ENCODE data around the gene KCNB1.

KCNB1 gene

GRCh38 chr20:49475292-49476015 is 7.0 kb downstream of the KCNB1 start:
- H3K14ac ChIP-seq (ENCODE audit: low read length) = no peak overlapping the region
- no peak overlapping the region for H3K23ac ChIP-seq (ENCODE audit: low read depth, low read length, poor library complexity)
- no peak overlapping the region for H3K4me3 ChIP-seq (ENCODE audit: low read length in 2 of 2)
- no peak overlapping the region for H2AK5ac ChIP-seq (ENCODE audit: low read depth, low read length)
- H2BK5ac ChIP-seq (ENCODE audit: low read length) = no peak overlapping the region
- no peak overlapping the region for H3K9ac ChIP-seq (ENCODE audit: low read depth, low read length, poor library complexity)
- H3K4ac ChIP-seq (ENCODE audit: low read length) = no peak overlapping the region
- no peak overlapping the region for H2BK15ac ChIP-seq (ENCODE audit: low read length)
- no peaks in the 10 kb centered on the region for H3K27me3 ChIP-seq (ENCODE audit: control insufficient read depth in 3 of 3, insufficient read depth in 3 of 3, low read depth in 1 of 3, low read length in 3 of 3)
- no peak overlapping the region for H2AFZ ChIP-seq (ENCODE audit: low read length)
- H3K4me2 ChIP-seq (ENCODE audit: insufficient read depth, low read length, poor library complexity, severe bottlenecking) = no peak overlapping the region
- no peak for DNase-seq (ENCODE audit: low spot score)
- no peaks in the 10 kb centered on the region for H3K9me3 ChIP-seq (replicated peaks in 1 of 2; ENCODE audit: control insufficient read depth in 2 of 2, insufficient read depth in 1 of 2, low read depth in 1 of 2, low read length in 2 of 2)
- no peak overlapping the region for H2BK12ac ChIP-seq (ENCODE audit: low read length)
- no peak overlapping the region for H4K8ac ChIP-seq (ENCODE audit: low read depth, low read length)
- WGBS, 2 donors (ENCODE audit: extremely low coverage in 2 of 2, insufficient read length in 2 of 2, insufficient replicate concordance in 1 of 2) = no CpG with 5 or more reads among the region's 6 CpGs
- no peak overlapping the region for H3K18ac ChIP-seq (ENCODE audit: low read length)
- H3K36me3 ChIP-seq (replicated peaks in 1 of 2; ENCODE audit: control insufficient read depth in 2 of 2, insufficient read depth in 2 of 2, low read length in 2 of 2) = no peaks in the 10 kb centered on the region
- no peak overlapping the region for H4K91ac ChIP-seq (ENCODE audit: low read depth, low read length, poor library complexity)
- no peak overlapping the region for H3K27ac ChIP-seq (replicated peaks; ENCODE audit: low read length)
- H3K79me1 ChIP-seq (ENCODE audit: low read depth, low read length) = no peaks in the 10 kb centered on the region
- H2BK120ac ChIP-seq (ENCODE audit: low read depth, low read length) = no peak overlapping the region
- H3K4me1 ChIP-seq (ENCODE audit: control insufficient read depth in 2 of 2, insufficient read depth in 1 of 2, low read depth in 1 of 2, low read length in 2 of 2) = no peaks in the 10 kb centered on the region

DNA sequence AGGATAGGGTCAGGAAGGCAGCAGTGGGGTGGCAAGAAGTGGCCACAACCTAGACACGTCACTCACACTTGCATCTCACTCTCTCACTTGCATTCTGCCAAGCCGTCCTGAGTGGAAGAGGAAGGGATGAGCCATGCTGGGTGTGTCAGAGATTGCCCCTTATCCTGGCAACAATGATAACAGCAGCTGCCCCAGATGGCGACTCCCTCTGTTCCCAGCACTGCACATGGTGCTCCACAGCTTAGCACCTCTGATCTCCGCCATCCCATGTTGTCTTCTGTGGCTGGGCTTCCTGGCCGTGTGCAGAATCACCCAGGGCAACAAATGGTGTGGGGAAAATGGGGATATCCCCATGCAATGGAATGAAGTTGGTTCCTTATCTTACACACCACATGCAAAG is 11.1 kb downstream of the KCNB1 start:
- H4K91ac ChIP-seq (ENCODE audit: low read depth, low read length, poor library complexity) = no peak overlapping the region
- peak overlapping the region; percentile 36 for H2BK12ac ChIP-seq (ENCODE audit: low read length)
- H2AFZ ChIP-seq (ENCODE audit: low read length) = no peak overlapping the region
- no peak overlapping the region for H3K4me2 ChIP-seq (ENCODE audit: insufficient read depth, low read length, poor library complexity, severe bottlenecking)
- no peak overlapping the region for H2BK15ac ChIP-seq (ENCODE audit: low read length)
- H2BK120ac ChIP-seq (ENCODE audit: low read depth, low read length) = no peak overlapping the region
- H4K8ac ChIP-seq (ENCODE audit: low read depth, low read length) = no peak overlapping the region
- no peaks in the 10 kb centered on the region for H3K79me1 ChIP-seq (ENCODE audit: low read depth, low read length)
- H3K4me1 ChIP-seq (ENCODE audit: control insufficient read depth in 2 of 2, insufficient read depth in 1 of 2, low read depth in 1 of 2, low read length in 2 of 2) = no peaks in the 10 kb centered on the region
- no peak overlapping the region for H2BK5ac ChIP-seq (ENCODE audit: low read length)
- no peak for DNase-seq (ENCODE audit: low spot score)
- no peak overlapping the region for H3K23ac ChIP-seq (ENCODE audit: low read depth, low read length, poor library complexity)
- no peak overlapping the region for H3K4ac ChIP-seq (ENCODE audit: low read length)
- no peaks in the 10 kb centered on the region for H3K27me3 ChIP-seq (ENCODE audit: control insufficient read depth in 3 of 3, insufficient read depth in 3 of 3, low read depth in 1 of 3, low read length in 3 of 3)
- WGBS, 2 donors (ENCODE audit: extremely low coverage in 2 of 2, insufficient read length in 2 of 2, insufficient replicate concordance in 1 of 2) = no CpG with 5 or more reads among the region's 5 CpGs
- H3K14ac ChIP-seq (ENCODE audit: low read length) = no peak overlapping the region
- H3K27ac ChIP-seq (replicated peaks; ENCODE audit: low read length) = no peak overlapping the region
- H3K9ac ChIP-seq (ENCODE audit: low read depth, low read length, poor library complexity) = no peak overlapping the region
- no peaks in the 10 kb centered on the region for H3K36me3 ChIP-seq (replicated peaks in 1 of 2; ENCODE audit: control insufficient read depth in 2 of 2, insufficient read depth in 2 of 2, low read length in 2 of 2)
- no peak overlapping the region for H2AK5ac ChIP-seq (ENCODE audit: low read depth, low read length)
- H3K4me3 ChIP-seq (ENCODE audit: low read length in 2 of 2) = no peak overlapping the region
- no peak overlapping the region for H3K18ac ChIP-seq (ENCODE audit: low read length)
- no peaks in the 10 kb centered on the region for H3K9me3 ChIP-seq (replicated peaks in 1 of 2; ENCODE audit: control insufficient read depth in 2 of 2, insufficient read depth in 1 of 2, low read depth in 1 of 2, low read length in 2 of 2)

DNA sequence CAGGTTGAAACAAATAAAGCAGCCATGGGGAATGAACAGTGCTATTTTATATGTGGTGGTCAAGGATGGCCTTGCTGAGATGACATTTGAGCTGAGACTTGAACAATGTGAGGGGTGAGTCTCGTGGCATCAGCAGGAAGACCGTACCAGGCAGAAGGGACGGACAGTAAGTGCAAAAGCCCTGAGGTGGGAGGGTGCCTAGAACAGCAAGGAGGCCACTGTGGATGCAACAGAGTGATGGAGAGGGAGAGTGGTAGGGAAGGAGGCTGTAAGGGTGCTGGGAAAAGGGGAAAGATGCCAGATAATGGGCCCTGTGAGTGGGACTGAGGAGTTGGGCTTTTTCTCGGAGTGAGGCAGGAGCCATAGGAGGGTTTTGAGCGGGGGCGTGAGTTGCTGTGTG is 11.5 kb downstream of the KCNB1 start:
- Histone ChIP-seq H3K4me2 (ENCODE audit: insufficient read depth, low read length, poor library complexity, severe bottlenecking) (no peak overlapping the region), H3K27me3 (ENCODE audit: control insufficient read depth in 3 of 3, insufficient read depth in 3 of 3, low read depth in 1 of 3, low read length in 3 of 3) (no peaks in the 10 kb centered on the region), H3K4me3 (ENCODE audit: low read length in 2 of 2) (no peak overlapping the region), H3K9ac (ENCODE audit: low read depth, low read length, poor library complexity) (no peak overlapping the region), H3K14ac (ENCODE audit: low read length) (no peak overlapping the region), H2BK15ac (ENCODE audit: low read length) (no peak overlapping the region), H2BK120ac (ENCODE audit: low read depth, low read length) (no peak overlapping the region), H3K27ac (replicated peaks; ENCODE audit: low read length) (no peak overlapping the region), H2AK5ac (ENCODE audit: low read depth, low read length) (no peak overlapping the region), H3K4ac (ENCODE audit: low read length) (no peak overlapping the region), H3K79me1 (ENCODE audit: low read depth, low read length) (no peaks in the 10 kb centered on the region), H3K18ac (ENCODE audit: low read length) (no peak overlapping the region), H4K91ac (ENCODE audit: low read depth, low read length, poor library complexity) (peak overlapping the region; percentile 35), H4K8ac (ENCODE audit: low read depth, low read length) (no peak overlapping the region), H3K9me3 (replicated peaks in 1 of 2; ENCODE audit: control insufficient read depth in 2 of 2, insufficient read depth in 1 of 2, low read depth in 1 of 2, low read length in 2 of 2) (no peaks in the 10 kb centered on the region), H2BK12ac (ENCODE audit: low read length) (peak overlapping the region; percentile 36), H2AFZ (ENCODE audit: low read length) (no peak overlapping the region), H3K36me3 (replicated peaks in 1 of 2; ENCODE audit: control insufficient read depth in 2 of 2, insufficient read depth in 2 of 2, low read length in 2 of 2) (no peaks in the 10 kb centered on the region), H2BK5ac (ENCODE audit: low read length) (no peak overlapping the region), H3K4me1 (ENCODE audit: control insufficient read depth in 2 of 2, insufficient read depth in 1 of 2, low read depth in 1 of 2, low read length in 2 of 2) (no peaks in the 10 kb centered on the region), H3K23ac (ENCODE audit: low read depth, low read length, poor library complexity) (no peak overlapping the region)
- DNase-seq (ENCODE audit: low spot score) = no peak
- no CpG with 5 or more reads among the region's 6 CpGs for WGBS, 2 donors (ENCODE audit: extremely low coverage in 2 of 2, insufficient read length in 2 of 2, insufficient replicate concordance in 1 of 2)

DNA sequence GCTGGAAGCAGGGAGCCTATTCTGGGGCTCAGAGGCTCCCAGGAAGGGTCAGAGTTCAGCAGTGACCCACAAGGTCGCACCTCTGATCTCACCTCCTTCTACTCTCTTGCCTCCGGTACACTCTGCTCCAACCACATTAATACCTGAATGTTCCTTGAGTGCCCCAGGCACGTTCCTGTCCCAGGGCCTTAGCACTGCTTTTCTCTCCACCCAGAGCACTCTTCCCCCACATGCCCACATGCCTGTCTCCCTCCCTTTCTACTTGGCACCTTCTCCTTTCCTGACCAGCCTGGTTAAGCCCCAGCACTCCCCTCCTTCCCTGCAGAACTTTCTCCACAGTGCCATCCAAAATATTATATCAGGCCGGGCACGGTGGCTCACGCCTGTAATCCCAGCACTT is 13.4 kb downstream of the KCNB1 start:
- Histone ChIP-seq H3K18ac (ENCODE audit: low read length) (no peak overlapping the region), H3K4me2 (ENCODE audit: insufficient read depth, low read length, poor library complexity, severe bottlenecking) (no peak overlapping the region), H3K23ac (ENCODE audit: low read depth, low read length, poor library complexity) (no peak overlapping the region), H2BK120ac (ENCODE audit: low read depth, low read length) (no peak overlapping the region), H2BK15ac (ENCODE audit: low read length) (no peak overlapping the region), H3K36me3 (replicated peaks in 1 of 2; ENCODE audit: control insufficient read depth in 2 of 2, insufficient read depth in 2 of 2, low read length in 2 of 2) (no peaks in the 10 kb centered on the region), H3K9me3 (replicated peaks in 1 of 2; ENCODE audit: control insufficient read depth in 2 of 2, insufficient read depth in 1 of 2, low read depth in 1 of 2, low read length in 2 of 2) (no peaks in the 10 kb centered on the region), H3K79me1 (ENCODE audit: low read depth, low read length) (no peaks in the 10 kb centered on the region), H2BK5ac (ENCODE audit: low read length) (no peak overlapping the region), H2AK5ac (ENCODE audit: low read depth, low read length) (no peak overlapping the region), H3K9ac (ENCODE audit: low read depth, low read length, poor library complexity) (no peak overlapping the region), H2BK12ac (ENCODE audit: low read length) (no peak overlapping the region), H4K8ac (ENCODE audit: low read depth, low read length) (no peak overlapping the region), H3K27me3 (ENCODE audit: control insufficient read depth in 3 of 3, insufficient read depth in 3 of 3, low read depth in 1 of 3, low read length in 3 of 3) (no peaks in the 10 kb centered on the region), H2AFZ (ENCODE audit: low read length) (no peak overlapping the region), H3K4ac (ENCODE audit: low read length) (no peak overlapping the region), H3K14ac (ENCODE audit: low read length) (no peak overlapping the region), H3K4me1 (ENCODE audit: control insufficient read depth in 2 of 2, insufficient read depth in 1 of 2, low read depth in 1 of 2, low read length in 2 of 2) (no peaks in the 10 kb centered on the region), H3K27ac (replicated peaks; ENCODE audit: low read length) (no peak overlapping the region), H4K91ac (ENCODE audit: low read depth, low read length, poor library complexity) (no peak overlapping the region), H3K4me3 (ENCODE audit: low read length in 2 of 2) (no peak overlapping the region)
- WGBS, 2 donors (ENCODE audit: extremely low coverage in 2 of 2, insufficient read length in 2 of 2, insufficient replicate concordance in 1 of 2) = no CpG with 5 or more reads among the region's 6 CpGs
- DNase-seq (ENCODE audit: low spot score) = no peak
